ENCODE data around the gene NTSR2.

Gene NTSR2

DNA sequence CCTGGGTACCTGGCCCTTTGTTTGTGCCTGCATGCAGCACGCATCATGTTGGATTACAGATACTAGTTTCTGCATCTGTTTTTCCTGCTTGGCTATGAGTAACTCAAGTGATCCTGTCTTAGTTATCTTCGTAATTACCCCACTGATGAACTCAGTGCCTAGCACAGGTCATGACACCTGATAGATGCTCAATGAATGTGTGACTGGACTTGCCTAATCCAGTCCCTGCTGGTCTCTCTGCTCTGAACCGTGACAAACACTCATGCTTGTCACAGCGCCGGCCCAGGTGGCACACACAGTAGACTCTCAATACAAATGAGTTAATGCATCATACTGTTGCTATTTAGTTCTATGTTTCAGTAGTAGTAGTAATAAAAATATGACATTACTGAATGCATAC is 31.2 kb upstream of the NTSR2 start:
- Histone ChIP-seq H3K9me3 (ENCODE audit: control insufficient read depth, low read length) (no peaks in the 10 kb centered on the region), H3K4me2 (ENCODE audit: low read length, poor library complexity, severe bottlenecking) (no peak overlapping the region), H3K4me3 (ENCODE audit: insufficient read depth in 1 of 2, low read depth in 1 of 2, low read length in 2 of 2) (no peak overlapping the region), H2BK120ac (ENCODE audit: low read depth, low read length) (no peak overlapping the region), H3K36me3 (ENCODE audit: control insufficient read depth in 1 of 2, insufficient read depth in 2 of 2, low read depth in 1 of 2, low read length in 2 of 2) (no peaks in the 10 kb centered on the region), H4K8ac (ENCODE audit: low read length) (no peak overlapping the region), H3K4me1 (ENCODE audit: control insufficient read depth, insufficient read depth, low read depth, low read length) (peaks cover 22% of the 10 kb centered on the region), H3K9ac (ENCODE audit: low read length) (no peak overlapping the region), H3K18ac (ENCODE audit: low read depth in 1 of 2, low read length in 2 of 2) (no peak overlapping the region), H3K4ac (ENCODE audit: low read depth in 1 of 2, low read length in 2 of 2) (no peak overlapping the region), H3K79me1 (replicated peaks; ENCODE audit: low read length, poor library complexity, severe bottlenecking) (no peaks in the 10 kb centered on the region), H2BK12ac (ENCODE audit: low read length in 2 of 2) (no peak overlapping the region), H3K14ac (ENCODE audit: low read length in 2 of 2) (no peak overlapping the region), H4K91ac (ENCODE audit: low read length) (no peak overlapping the region), H3K23ac (ENCODE audit: low read length in 2 of 2) (no peak overlapping the region), H3K27ac (ENCODE audit: low read length, poor library complexity, severe bottlenecking) (no peak overlapping the region), H2AFZ (ENCODE audit: low read depth, low read length) (no peak overlapping the region), H2BK15ac (ENCODE audit: low read depth, poor library complexity, severe bottlenecking) (no peak overlapping the region), H2AK5ac (ENCODE audit: low read length, severe bottlenecking) (no peak overlapping the region), H3K27me3 (ENCODE audit: control insufficient read depth in 1 of 2, insufficient read depth in 1 of 2, low read length in 2 of 2) (no peaks in the 10 kb centered on the region), H2BK5ac (ENCODE audit: low read depth, low read length, poor library complexity, severe bottlenecking) (no peak overlapping the region)
- no peak for DNase-seq
- WGBS = 79% methylated on average over 3 of the region's 5 CpGs

DNA sequence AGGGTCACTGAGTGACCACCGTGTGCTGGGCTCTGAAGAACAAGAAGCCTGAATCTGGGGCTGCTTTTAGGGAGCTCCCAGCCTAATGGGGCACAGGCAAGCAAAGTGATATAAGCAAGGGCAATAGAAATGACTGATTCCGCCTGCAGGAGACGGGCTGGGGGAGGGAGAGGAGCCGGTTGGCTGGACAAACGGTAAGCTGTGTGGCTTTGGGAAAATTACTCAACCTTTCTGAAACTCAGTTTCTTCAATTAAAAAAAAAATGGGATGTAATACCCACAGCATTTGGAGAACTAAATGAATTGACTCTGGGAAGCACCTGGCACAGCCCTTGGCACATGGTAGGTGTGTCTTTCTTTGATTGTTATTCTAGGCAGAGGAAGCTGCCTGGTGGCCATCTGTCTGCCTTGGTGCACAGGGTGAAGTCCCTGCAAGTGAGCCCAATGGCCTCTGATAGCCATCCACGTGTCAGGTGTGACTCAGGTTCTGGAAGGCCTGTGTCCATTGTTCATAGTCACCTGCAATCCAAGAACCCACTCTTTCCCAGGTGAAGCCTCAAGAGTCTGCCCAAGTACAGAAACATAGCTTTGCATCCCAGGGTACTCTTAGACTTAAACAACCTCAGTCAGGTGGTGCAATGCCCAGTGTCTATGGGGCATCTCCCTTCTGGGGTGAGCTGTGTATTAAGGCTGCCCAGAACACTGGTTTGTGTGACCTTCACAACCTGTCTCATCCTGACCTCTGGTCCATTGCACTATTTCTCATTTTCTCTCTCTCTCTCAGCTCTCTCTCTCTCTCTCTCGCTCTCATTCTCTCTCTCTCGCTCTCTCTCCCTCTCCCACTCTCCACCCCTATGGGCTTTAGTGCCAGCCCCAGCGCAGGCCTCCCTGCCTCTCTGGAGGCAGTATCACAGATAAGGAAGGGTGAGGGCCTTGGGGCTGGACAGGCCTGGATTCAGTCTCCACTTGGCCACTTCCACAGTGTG is 30.0 kb upstream of the NTSR2 start:
- Histone ChIP-seq H2BK120ac (ENCODE audit: low read depth, low read length) (no peak overlapping the region), H3K23ac (ENCODE audit: low read length in 2 of 2) (no peak overlapping the region), H4K91ac (ENCODE audit: low read length) (no peak overlapping the region), H2BK15ac (ENCODE audit: low read depth, poor library complexity, severe bottlenecking) (no peak overlapping the region), H2AK5ac (ENCODE audit: low read length, severe bottlenecking) (no peak overlapping the region), H3K18ac (ENCODE audit: low read depth in 1 of 2, low read length in 2 of 2) (no peak overlapping the region), H3K4me1 (ENCODE audit: control insufficient read depth, insufficient read depth, low read depth, low read length) (peaks cover 22% of the 10 kb centered on the region), H2AFZ (ENCODE audit: low read depth, low read length) (no peak overlapping the region), H3K14ac (ENCODE audit: low read length in 2 of 2) (no peak overlapping the region), H4K8ac (ENCODE audit: low read length) (no peak overlapping the region), H3K9me3 (ENCODE audit: control insufficient read depth, low read length) (no peaks in the 10 kb centered on the region), H3K4me2 (ENCODE audit: low read length, poor library complexity, severe bottlenecking) (no peak overlapping the region), H3K4ac (ENCODE audit: low read depth in 1 of 2, low read length in 2 of 2) (no peak overlapping the region), H2BK5ac (ENCODE audit: low read depth, low read length, poor library complexity, severe bottlenecking) (no peak overlapping the region), H3K27me3 (ENCODE audit: control insufficient read depth in 1 of 2, insufficient read depth in 1 of 2, low read length in 2 of 2) (no peaks in the 10 kb centered on the region), H3K27ac (ENCODE audit: low read length, poor library complexity, severe bottlenecking) (no peak overlapping the region), H3K9ac (ENCODE audit: low read length) (no peak overlapping the region), H3K79me1 (replicated peaks; ENCODE audit: low read length, poor library complexity, severe bottlenecking) (no peaks in the 10 kb centered on the region), H3K36me3 (ENCODE audit: control insufficient read depth in 1 of 2, insufficient read depth in 2 of 2, low read depth in 1 of 2, low read length in 2 of 2) (no peaks in the 10 kb centered on the region), H2BK12ac (ENCODE audit: low read length in 2 of 2) (no peak overlapping the region), H3K4me3 (ENCODE audit: insufficient read depth in 1 of 2, low read depth in 1 of 2, low read length in 2 of 2) (no peak overlapping the region)
- whole genome bisulfite sequencing = 78% methylated on average over 8 of the region's 9 CpGs
- no peak for DNase-seq

DNA sequence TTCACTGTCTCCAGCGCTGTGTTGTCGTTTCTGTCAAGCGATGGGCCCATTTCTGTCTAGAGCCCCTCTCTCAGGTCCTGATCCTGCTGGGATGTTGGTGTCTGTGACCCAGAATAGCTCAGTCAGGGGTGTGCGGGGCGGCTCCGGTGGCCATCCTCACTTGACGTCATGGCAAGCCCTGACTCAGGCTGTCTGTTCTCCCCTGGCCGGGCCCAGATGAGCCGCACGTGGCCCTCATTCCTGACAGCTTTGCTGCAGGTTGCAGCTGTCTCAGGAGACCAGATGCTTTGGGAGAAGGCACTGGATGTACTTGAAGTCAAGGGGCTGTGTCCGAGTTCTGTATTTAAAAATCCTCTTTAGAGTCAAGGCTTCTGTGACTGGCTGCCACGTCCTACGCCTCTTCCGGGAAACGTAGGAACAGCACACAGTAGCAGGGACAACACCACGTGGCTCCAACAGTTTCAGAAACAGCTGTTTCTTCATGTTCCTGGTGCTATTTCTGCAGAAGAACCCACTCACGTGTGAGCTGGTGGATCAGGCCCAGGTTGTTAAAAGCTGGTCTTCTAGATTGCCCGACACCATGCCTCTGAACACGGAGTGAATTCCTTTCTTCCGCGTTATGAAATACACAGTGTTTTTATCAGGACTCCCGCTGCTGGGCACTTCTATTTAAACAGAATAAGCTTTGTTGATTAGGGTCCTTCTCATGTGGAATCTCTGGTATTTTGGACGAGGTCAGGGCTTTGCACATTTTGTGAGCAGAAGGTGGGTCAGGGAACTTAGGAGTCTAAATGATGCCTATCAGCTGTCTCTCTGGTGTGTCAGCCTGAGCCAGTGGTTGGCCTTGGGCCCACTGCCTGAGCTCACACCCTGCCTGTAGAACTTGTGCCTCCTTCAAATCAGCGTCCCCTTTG is 28.3 kb upstream of the NTSR2 start:
- WGBS = 88% methylated on average over 24 of the region's 24 CpGs
- H3K14ac ChIP-seq (ENCODE audit: low read length in 2 of 2) = peak overlapping the region in 1 of 2 experiments; percentile 26
- no peak overlapping the region for H3K4me2 ChIP-seq (ENCODE audit: low read length, poor library complexity, severe bottlenecking)
- H2AFZ ChIP-seq (ENCODE audit: low read depth, low read length) = no peak overlapping the region
- no peak overlapping the region for H2BK120ac ChIP-seq (ENCODE audit: low read depth, low read length)
- no peak overlapping the region for H3K18ac ChIP-seq (ENCODE audit: low read depth in 1 of 2, low read length in 2 of 2)
- no peak overlapping the region for H3K4me3 ChIP-seq (ENCODE audit: insufficient read depth in 1 of 2, low read depth in 1 of 2, low read length in 2 of 2)
- H4K8ac ChIP-seq (ENCODE audit: low read length) = peak overlapping the region; percentile 9
- no peaks in the 10 kb centered on the region for H3K9me3 ChIP-seq (ENCODE audit: control insufficient read depth, low read length)
- H2BK15ac ChIP-seq (ENCODE audit: low read depth, poor library complexity, severe bottlenecking) = no peak overlapping the region
- H2BK5ac ChIP-seq (ENCODE audit: low read depth, low read length, poor library complexity, severe bottlenecking) = no peak overlapping the region
- H3K27me3 ChIP-seq (ENCODE audit: control insufficient read depth in 1 of 2, insufficient read depth in 1 of 2, low read length in 2 of 2) = no peaks in the 10 kb centered on the region
- H2BK12ac ChIP-seq (ENCODE audit: low read length in 2 of 2) = peak overlapping the region in 1 of 2 experiments; percentile 16
- peaks cover 20% of the 10 kb centered on the region for H3K4me1 ChIP-seq (ENCODE audit: control insufficient read depth, insufficient read depth, low read depth, low read length)
- no peak overlapping the region for H3K4ac ChIP-seq (ENCODE audit: low read depth in 1 of 2, low read length in 2 of 2)
- H2AK5ac ChIP-seq (ENCODE audit: low read length, severe bottlenecking) = peak overlapping the region; percentile 27
- H3K9ac ChIP-seq (ENCODE audit: low read length) = peak overlapping the region; percentile 39
- no peaks in the 10 kb centered on the region for H3K79me1 ChIP-seq (replicated peaks; ENCODE audit: low read length, poor library complexity, severe bottlenecking)
- peak; percentile 31 for DNase-seq
- no peaks in the 10 kb centered on the region for H3K36me3 ChIP-seq (ENCODE audit: control insufficient read depth in 1 of 2, insufficient read depth in 2 of 2, low read depth in 1 of 2, low read length in 2 of 2)
- no peak overlapping the region for H3K23ac ChIP-seq (ENCODE audit: low read length in 2 of 2)
- peak overlapping the region; percentile 29 for H4K91ac ChIP-seq (ENCODE audit: low read length)
- H3K27ac ChIP-seq (ENCODE audit: low read length, poor library complexity, severe bottlenecking) = no peak overlapping the region

All from mesenchymal stem cell (in vitro differentiated cells and primary cell).